GM12865 (cell line): ENCODE data around the gene ASTN1.

ENCODE experiments used
- DNase-seq: peaks from one replicate; pipeline ENCODE4 v3.0.0; 2010; ENCODE audit warnings: low read depth
- H3K4me3 ChIP-seq: 2 replicates; pipeline ENCODE4 v1.5.1; 2011; ENCODE audit warnings: mild to moderate bottlenecking, low read depth, low read length, control low read depth
- CTCF ChIP-seq: IDR thresholded peaks from 2 replicates; pipeline ENCODE4 v1.5.1; 2011; ENCODE audit warnings: low read length, control low read depth, low read depth, inconsistent platforms; ENCODE audit not compliant: insufficient read depth; ENCODE audit errors: missing control alignments

ASTN1 gene

GRCh38 chr1:177142010-177142409 lies 22.5 kb downstream of the ASTN1 start:
- no peak for TF ChIP-seq CTCF
- H3K4me3 ChIP-seq, result no peak overlapping the region

GRCh38 chr1:177138347-177138746 lies 26.2 kb downstream of the ASTN1 start:
- TF ChIP-seq CTCF, result no peak
- no peak for DNase-seq
- H3K4me3 ChIP-seq, result no peak overlapping the region

More at GRCh38 chr1:177142010-177142409, 22.5 kb downstream of the ASTN1 start:
- no peak for DNase-seq

DNA sequence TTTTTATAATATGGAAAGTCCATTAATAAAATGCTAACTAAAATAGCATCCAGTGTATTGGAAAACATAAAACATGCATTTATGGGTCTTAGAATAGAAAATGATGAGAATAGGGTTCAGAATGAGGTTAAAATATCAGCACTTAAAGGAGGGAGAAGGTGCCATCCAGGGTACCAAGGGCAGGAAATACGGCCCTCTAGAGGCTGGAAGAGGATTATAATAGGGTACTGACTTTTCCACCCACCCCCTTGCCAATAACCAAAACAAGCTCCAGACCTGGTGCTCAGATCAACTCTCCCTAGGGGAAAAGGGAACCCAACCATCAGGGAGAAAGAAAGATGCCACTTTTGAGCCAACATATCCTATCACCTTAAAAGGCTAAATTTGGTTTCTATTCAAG lies 26.7 kb downstream of the ASTN1 start:
- no peak for TF ChIP-seq CTCF
- DNase-seq, result no peak

DNA sequence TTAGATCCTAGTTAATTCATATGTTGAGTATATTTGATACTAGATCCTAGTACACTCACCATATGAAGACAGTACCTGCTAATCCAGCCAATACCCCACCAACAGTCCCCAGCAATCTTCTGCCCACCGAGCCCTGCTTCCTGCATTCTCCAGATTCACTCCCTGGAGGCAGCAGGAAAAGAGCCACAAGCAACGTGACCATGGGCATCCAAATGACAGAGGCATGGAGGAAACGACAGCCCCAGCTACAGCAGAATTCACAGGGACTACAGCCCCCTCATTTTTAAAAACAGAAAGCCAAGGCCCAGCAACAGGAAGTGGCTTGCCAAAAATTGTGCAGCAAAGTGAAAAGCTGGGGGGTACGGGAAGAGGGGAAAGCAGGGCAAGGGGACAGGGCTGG lies 29.3 kb downstream of the ASTN1 start:
- H3K4me3 ChIP-seq, result no peak overlapping the region
- no peak for DNase-seq
- no peak for TF ChIP-seq CTCF

More for the DNA sequence above, 26.7 kb downstream of the ASTN1 start:
- no peak overlapping the region for H3K4me3 ChIP-seq

DNA sequence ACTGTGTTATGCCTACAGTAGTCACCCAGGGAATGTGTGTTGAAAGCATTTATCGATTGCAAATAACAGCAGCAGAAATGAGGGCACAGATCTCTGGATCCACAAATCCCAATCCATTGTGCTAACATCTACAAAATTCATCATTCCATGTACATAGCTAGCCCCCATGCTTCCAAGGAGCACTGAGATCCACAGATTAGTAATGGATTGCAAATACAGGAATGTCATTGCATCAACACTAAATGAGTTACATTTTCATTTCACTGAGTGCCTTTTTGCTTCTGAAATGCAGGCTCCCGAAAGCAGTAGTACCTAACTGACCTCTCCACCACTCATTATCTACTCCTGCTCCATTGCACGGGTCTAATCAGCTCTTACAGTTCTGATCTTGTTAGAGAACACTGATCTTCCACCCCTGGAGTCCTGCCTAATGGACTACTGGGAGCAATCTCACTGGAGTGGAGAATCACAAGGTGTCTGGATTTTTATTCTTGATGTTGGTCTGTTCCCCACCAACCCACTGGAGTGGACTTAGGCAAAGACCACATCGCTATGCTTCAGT lies 30.5 kb downstream of the ASTN1 start:
- no peak for DNase-seq

GRCh38 chr1:177132141-177132540 lies 32.4 kb downstream of the ASTN1 start:
- DNase-seq, result no peak
- no peak overlapping the region for H3K4me3 ChIP-seq
- TF ChIP-seq CTCF, result no peak

More for the DNA sequence above, 30.5 kb downstream of the ASTN1 start:
- no peak for TF ChIP-seq CTCF
- no peak overlapping the region for H3K4me3 ChIP-seq

GRCh38 chr1:177131723-177132122 lies 32.8 kb downstream of the ASTN1 start:
- DNase-seq, result no peak
- TF ChIP-seq CTCF, result no peak

More at GRCh38 chr1:177131723-177132122, 32.8 kb downstream of the ASTN1 start:
- H3K4me3 ChIP-seq, result no peak overlapping the region
